Loucy (cell line): Measurements from ENCODE around the gene ZC3HAV1.

Experiments
- EZH2phosphoT487 ChIP-seq: fragments of 200-600 bp; IDR thresholded peaks from 2 replicates; pipeline ENCODE4 v1.6.1; 2018; ENCODE audit warnings: antibody characterized with exemption, mild to moderate bottlenecking, moderate library complexity, borderline replicate concordance
- TF ChIP-seq, protein P1 (sequence below): fragments of 200-600 bp; sonication (generic); conservative IDR thresholded peaks from 2 replicates; pipeline ENCODE4 v1.5.1; 2014; ENCODE audit warnings: mild to moderate bottlenecking, antibody characterized with exemption, low read length

DNA sequence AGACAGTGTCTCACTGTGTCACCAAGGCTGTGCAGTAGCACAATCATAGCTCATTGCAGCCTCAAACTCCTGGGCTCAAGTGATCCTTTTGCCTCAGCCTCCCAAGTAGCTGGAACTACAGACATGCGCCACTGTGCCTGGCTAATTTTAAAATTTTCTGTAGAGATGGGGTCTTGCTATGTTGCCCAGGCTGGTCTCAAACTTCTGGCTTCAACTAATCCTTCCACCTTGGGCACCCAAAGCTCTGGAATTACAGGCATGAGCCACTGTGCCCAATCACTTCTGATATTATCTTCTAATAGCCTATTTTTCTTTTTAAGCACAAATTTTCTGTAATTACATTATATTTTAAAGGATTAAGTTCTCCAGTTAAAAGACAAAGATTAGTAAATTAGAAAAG is 42.6 kb upstream of the ZC3HAV1 start:
- TF ChIP-seq, protein P1, sequence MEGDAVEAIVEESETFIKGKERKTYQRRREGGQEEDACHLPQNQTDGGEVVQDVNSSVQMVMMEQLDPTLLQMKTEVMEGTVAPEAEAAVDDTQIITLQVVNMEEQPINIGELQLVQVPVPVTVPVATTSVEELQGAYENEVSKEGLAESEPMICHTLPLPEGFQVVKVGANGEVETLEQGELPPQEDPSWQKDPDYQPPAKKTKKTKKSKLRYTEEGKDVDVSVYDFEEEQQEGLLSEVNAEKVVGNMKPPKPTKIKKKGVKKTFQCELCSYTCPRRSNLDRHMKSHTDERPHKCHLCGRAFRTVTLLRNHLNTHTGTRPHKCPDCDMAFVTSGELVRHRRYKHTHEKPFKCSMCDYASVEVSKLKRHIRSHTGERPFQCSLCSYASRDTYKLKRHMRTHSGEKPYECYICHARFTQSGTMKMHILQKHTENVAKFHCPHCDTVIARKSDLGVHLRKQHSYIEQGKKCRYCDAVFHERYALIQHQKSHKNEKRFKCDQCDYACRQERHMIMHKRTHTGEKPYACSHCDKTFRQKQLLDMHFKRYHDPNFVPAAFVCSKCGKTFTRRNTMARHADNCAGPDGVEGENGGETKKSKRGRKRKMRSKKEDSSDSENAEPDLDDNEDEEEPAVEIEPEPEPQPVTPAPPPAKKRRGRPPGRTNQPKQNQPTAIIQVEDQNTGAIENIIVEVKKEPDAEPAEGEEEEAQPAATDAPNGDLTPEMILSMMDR, result no peak
- no peak for TF ChIP-seq EZH2phosphoT487
